ENCODE data around the gene UGT1A4. TPM values are rescaled to one million over a fixed set of nuclear protein-coding genes. Genes with fewer than 3 reads are reported as not detected.

UGT1A4 gene
- total and polyA plus RNA-seq, 8 donors: 0.19 TPM; not detected in 7

GRCh38 chr2:233764761-233765160 lies 46.2 kb downstream of the UGT1A4 start:
- DNase-seq (no peak), ATAC-seq (no peak), FAIRE-seq (no peak)
- Histone ChIP-seq H3K27ac (no peak overlapping the region), H3K36me3 (no peaks in the 10 kb centered on the region), H3K27me3 (no peaks in the 10 kb centered on the region), H3K4me3 (no peak overlapping the region), H3K9me3 (no peaks in the 10 kb centered on the region), H3K4me1 (no peaks in the 10 kb centered on the region)
- TF ChIP-seq CTCF (IDR thresholded peaks at IDR 0.05): no peak
- intact Hi-C loops (cut with DNase I): no loop called here
- 32 to 40% methylated on average over 3 of the region's 3 CpGs for WGBS, 2 donors

GRCh38 chr2:233766416-233766815 lies 47.9 kb downstream of the UGT1A4 start:
- Histone ChIP-seq H3K4me3 (no peak overlapping the region), H3K27ac (no peak overlapping the region), H3K4me1 (no peaks in the 10 kb centered on the region), H3K9me3 (no peaks in the 10 kb centered on the region), H3K36me3 (no peaks in the 10 kb centered on the region), H3K27me3 (no peaks in the 10 kb centered on the region)
- no peak for ATAC-seq
- intact Hi-C loops (cut with DNase I): no loop called here
- no peak for DNase-seq
- no peak for TF ChIP-seq CTCF (IDR thresholded peaks at IDR 0.05)
- FAIRE-seq: no peak
- 61 to 72% methylated on average over 4 of the region's 4 CpGs for WGBS, 2 donors

GRCh38 chr2:233768076-233768475 lies 49.5 kb downstream of the UGT1A4 start:
- no peak for TF ChIP-seq CTCF (IDR thresholded peaks at IDR 0.05)
- H3K4me1 ChIP-seq: no peaks in the 10 kb centered on the region
- no peaks in the 10 kb centered on the region for H3K9me3 ChIP-seq
- no peak overlapping the region for H3K4me3 ChIP-seq
- no peaks in the 10 kb centered on the region for H3K27me3 ChIP-seq
- intact Hi-C loops (cut with DNase I): no loop called here
- ATAC-seq: no peak
- DNase-seq: no peak
- FAIRE-seq: no peak
- H3K36me3 ChIP-seq: no peaks in the 10 kb centered on the region
- WGBS, 2 donors: 64 to 69% methylated on average over 4 of the region's 4 CpGs
- no peak overlapping the region for H3K27ac ChIP-seq

- TF ChIP-seq CTCF (IDR thresholded peaks at IDR 0.05): no peak
- Histone ChIP-seq H3K36me3 (no peaks in the 10 kb centered on the region), H3K4me3 (no peak overlapping the region), H3K27me3 (no peaks in the 10 kb centered on the region), H3K27ac (no peak overlapping the region), H3K4me1 (no peaks in the 10 kb centered on the region), H3K9me3 (no peaks in the 10 kb centered on the region)
- no peak for DNase-seq
- 77 to 89% methylated on average over 9 of the region's 9 CpGs for WGBS, 2 donors
- ATAC-seq: no peak
- no peak for FAIRE-seq
- intact Hi-C loops (cut with DNase I): no loop called here
Observed at GRCh38 chr2:233769260-233769659, 50.7 kb downstream of the UGT1A4 start.

- FAIRE-seq: no peak
- H3K4me3 ChIP-seq: no peak overlapping the region
- no peaks in the 10 kb centered on the region for H3K36me3 ChIP-seq
- no peak for TF ChIP-seq CTCF (IDR thresholded peaks at IDR 0.05)
- no peaks in the 10 kb centered on the region for H3K4me1 ChIP-seq
- H3K9me3 ChIP-seq: no peaks in the 10 kb centered on the region
- WGBS, 2 donors: 76 to 80% methylated on average over 16 of the region's 16 CpGs
- no peak for DNase-seq
- H3K27ac ChIP-seq: no peak overlapping the region
- no peaks in the 10 kb centered on the region for H3K27me3 ChIP-seq
- intact Hi-C loops (cut with DNase I): no loop called here
- ATAC-seq: no peak
Observed at GRCh38 chr2:233772153-233772552, 53.6 kb downstream of the UGT1A4 start.
